ENCODE measurements around the gene ALCAM.

The ALCAM gene

GRCh38 chr3:105516972-105517371 is 150.3 kb downstream of the ALCAM start:
- no peak for DNase-seq (ENCODE audit: low read depth, low spot score)
- H3K9ac ChIP-seq (ENCODE audit: insufficient read length, low read depth), result no peak overlapping the region

GRCh38 chr3:105518203-105518602 is 151.5 kb downstream of the ALCAM start:
- Histone ChIP-seq H3K9ac (ENCODE audit: insufficient read length, low read depth) (no peak overlapping the region), H3K27me3 (ENCODE audit: insufficient read depth, insufficient read length) (no peaks in the 10 kb centered on the region), H3K4me1 (ENCODE audit: insufficient read depth, insufficient read length) (no peaks in the 10 kb centered on the region), H3K36me3 (ENCODE audit: insufficient read depth, insufficient read length, low read length) (no peaks in the 10 kb centered on the region), H3K9me3 (ENCODE audit: insufficient read depth, low read length) (no peaks in the 10 kb centered on the region), H3K4me3 (ENCODE audit: insufficient read length, low read depth) (no peak overlapping the region)
- no peak for DNase-seq (ENCODE audit: low read depth, low spot score)
- TF ChIP-seq YY1 (IDR thresholded peaks at IDR 0.05; ENCODE audit: insufficient read depth, insufficient read length) (no peak), ZNF274 (IDR thresholded peaks at IDR 0.05; ENCODE audit: low read depth, low read length) (no peak), SUZ12 (IDR thresholded peaks at IDR 0.05; ENCODE audit: extremely low read depth, insufficient read depth, insufficient read length) (no peak)

More at GRCh38 chr3:105516972-105517371, 150.3 kb downstream of the ALCAM start:
- H3K9me3 ChIP-seq (ENCODE audit: insufficient read depth, low read length), result no peaks in the 10 kb centered on the region
- no peak overlapping the region for H3K4me3 ChIP-seq (ENCODE audit: insufficient read length, low read depth)
- no peaks in the 10 kb centered on the region for H3K4me1 ChIP-seq (ENCODE audit: insufficient read depth, insufficient read length)
- TF ChIP-seq SUZ12 (IDR thresholded peaks at IDR 0.05; ENCODE audit: extremely low read depth, insufficient read depth, insufficient read length), result no peak
- no peak for TF ChIP-seq ZNF274 (IDR thresholded peaks at IDR 0.05; ENCODE audit: low read depth, low read length)
- TF ChIP-seq YY1 (IDR thresholded peaks at IDR 0.05; ENCODE audit: insufficient read depth, insufficient read length), result no peak
- H3K36me3 ChIP-seq (ENCODE audit: insufficient read depth, insufficient read length, low read length), result no peaks in the 10 kb centered on the region
- no peaks in the 10 kb centered on the region for H3K27me3 ChIP-seq (ENCODE audit: insufficient read depth, insufficient read length)

- no peaks in the 10 kb centered on the region for H3K4me1 ChIP-seq (ENCODE audit: insufficient read depth, insufficient read length)
- H3K9ac ChIP-seq (ENCODE audit: insufficient read length, low read depth), result no peak overlapping the region
- TF ChIP-seq SUZ12 (IDR thresholded peaks at IDR 0.05; ENCODE audit: extremely low read depth, insufficient read depth, insufficient read length) (no peak), ZNF274 (IDR thresholded peaks at IDR 0.05; ENCODE audit: low read depth, low read length) (no peak)
- H3K4me3 ChIP-seq (ENCODE audit: insufficient read length, low read depth), result no peak overlapping the region
- H3K27me3 ChIP-seq (ENCODE audit: insufficient read depth, insufficient read length), result no peaks in the 10 kb centered on the region
- no peaks in the 10 kb centered on the region for H3K36me3 ChIP-seq (ENCODE audit: insufficient read depth, insufficient read length, low read length)
- H3K9me3 ChIP-seq (ENCODE audit: insufficient read depth, low read length), result no peaks in the 10 kb centered on the region
- peak; percentile 36 for DNase-seq (ENCODE audit: low read depth, low spot score)
These were observed 152.2 kb downstream of the ALCAM start for GRCh38 chr3:105518806-105519418.

- Histone ChIP-seq H3K27me3 (ENCODE audit: insufficient read depth, insufficient read length) (no peaks in the 10 kb centered on the region), H3K36me3 (ENCODE audit: insufficient read depth, insufficient read length, low read length) (no peaks in the 10 kb centered on the region), H3K9ac (ENCODE audit: insufficient read length, low read depth) (no peak overlapping the region), H3K4me1 (ENCODE audit: insufficient read depth, insufficient read length) (no peaks in the 10 kb centered on the region), H3K4me3 (ENCODE audit: insufficient read length, low read depth) (no peak overlapping the region), H3K9me3 (ENCODE audit: insufficient read depth, low read length) (no peaks in the 10 kb centered on the region)
- TF ChIP-seq SUZ12 (IDR thresholded peaks at IDR 0.05; ENCODE audit: extremely low read depth, insufficient read depth, insufficient read length), result no peak
- DNase-seq (ENCODE audit: low read depth, low spot score), result no peak
These were observed 155.1 kb downstream of the ALCAM start for GRCh38 chr3:105521770-105522169.

- Histone ChIP-seq H3K27me3 (ENCODE audit: insufficient read depth, insufficient read length) (no peaks in the 10 kb centered on the region), H3K4me3 (ENCODE audit: insufficient read length, low read depth) (no peak overlapping the region), H3K4me1 (ENCODE audit: insufficient read depth, insufficient read length) (no peaks in the 10 kb centered on the region), H3K36me3 (ENCODE audit: insufficient read depth, insufficient read length, low read length) (no peaks in the 10 kb centered on the region), H3K9ac (ENCODE audit: insufficient read length, low read depth) (no peak overlapping the region), H3K9me3 (ENCODE audit: insufficient read depth, low read length) (no peaks in the 10 kb centered on the region)
- no peak for DNase-seq (ENCODE audit: low read depth, low spot score)
- TF ChIP-seq YY1 (IDR thresholded peaks at IDR 0.05; ENCODE audit: insufficient read depth, insufficient read length), result no peak
- TF ChIP-seq ZNF274 (IDR thresholded peaks at IDR 0.05; ENCODE audit: low read depth, low read length), result no peak
- TF ChIP-seq SUZ12 (IDR thresholded peaks at IDR 0.05; ENCODE audit: extremely low read depth, insufficient read depth, insufficient read length), result no peak
These were observed 156.8 kb downstream of the ALCAM start for GRCh38 chr3:105523501-105523900.

- Histone ChIP-seq H3K9ac (ENCODE audit: insufficient read length, low read depth) (no peak overlapping the region), H3K27me3 (ENCODE audit: insufficient read depth, insufficient read length) (no peaks in the 10 kb centered on the region), H3K4me3 (ENCODE audit: insufficient read length, low read depth) (no peak overlapping the region), H3K36me3 (ENCODE audit: insufficient read depth, insufficient read length, low read length) (no peaks in the 10 kb centered on the region), H3K4me1 (ENCODE audit: insufficient read depth, insufficient read length) (no peaks in the 10 kb centered on the region), H3K9me3 (ENCODE audit: insufficient read depth, low read length) (no peaks in the 10 kb centered on the region)
- DNase-seq (ENCODE audit: low read depth, low spot score), result no peak
- no peak for TF ChIP-seq YY1 (IDR thresholded peaks at IDR 0.05; ENCODE audit: insufficient read depth, insufficient read length)
- no peak for TF ChIP-seq ZNF274 (IDR thresholded peaks at IDR 0.05; ENCODE audit: low read depth, low read length)
- TF ChIP-seq SUZ12 (IDR thresholded peaks at IDR 0.05; ENCODE audit: extremely low read depth, insufficient read depth, insufficient read length), result no peak
These were observed 158.8 kb downstream of the ALCAM start for GRCh38 chr3:105525531-105525930.

- no peaks in the 10 kb centered on the region for H3K36me3 ChIP-seq (ENCODE audit: insufficient read depth, insufficient read length, low read length)
- no peak overlapping the region for H3K9ac ChIP-seq (ENCODE audit: insufficient read length, low read depth)
- TF ChIP-seq SUZ12 (IDR thresholded peaks at IDR 0.05; ENCODE audit: extremely low read depth, insufficient read depth, insufficient read length) (no peak), YY1 (IDR thresholded peaks at IDR 0.05; ENCODE audit: insufficient read depth, insufficient read length) (no peak), ZNF274 (IDR thresholded peaks at IDR 0.05; ENCODE audit: low read depth, low read length) (no peak)
- H3K4me3 ChIP-seq (ENCODE audit: insufficient read length, low read depth), result no peak overlapping the region
- H3K9me3 ChIP-seq (ENCODE audit: insufficient read depth, low read length), result no peaks in the 10 kb centered on the region
- DNase-seq (ENCODE audit: low read depth, low spot score), result no peak
- H3K4me1 ChIP-seq (ENCODE audit: insufficient read depth, insufficient read length), result no peaks in the 10 kb centered on the region
- H3K27me3 ChIP-seq (ENCODE audit: insufficient read depth, insufficient read length), result no peaks in the 10 kb centered on the region
These were observed 159.8 kb downstream of the ALCAM start for GRCh38 chr3:105526360-105527111.

Measured in NT2/D1 (cell line).